ENCODE measurements around the gene THAP4. TPM values are rescaled to one million over a fixed set of nuclear protein-coding genes. Genes with fewer than 3 reads are reported as not detected.

The THAP4 gene
- total and polyA plus RNA-seq, 12 donors: 68.7 to 101 (median 78.3) TPM

DNA sequence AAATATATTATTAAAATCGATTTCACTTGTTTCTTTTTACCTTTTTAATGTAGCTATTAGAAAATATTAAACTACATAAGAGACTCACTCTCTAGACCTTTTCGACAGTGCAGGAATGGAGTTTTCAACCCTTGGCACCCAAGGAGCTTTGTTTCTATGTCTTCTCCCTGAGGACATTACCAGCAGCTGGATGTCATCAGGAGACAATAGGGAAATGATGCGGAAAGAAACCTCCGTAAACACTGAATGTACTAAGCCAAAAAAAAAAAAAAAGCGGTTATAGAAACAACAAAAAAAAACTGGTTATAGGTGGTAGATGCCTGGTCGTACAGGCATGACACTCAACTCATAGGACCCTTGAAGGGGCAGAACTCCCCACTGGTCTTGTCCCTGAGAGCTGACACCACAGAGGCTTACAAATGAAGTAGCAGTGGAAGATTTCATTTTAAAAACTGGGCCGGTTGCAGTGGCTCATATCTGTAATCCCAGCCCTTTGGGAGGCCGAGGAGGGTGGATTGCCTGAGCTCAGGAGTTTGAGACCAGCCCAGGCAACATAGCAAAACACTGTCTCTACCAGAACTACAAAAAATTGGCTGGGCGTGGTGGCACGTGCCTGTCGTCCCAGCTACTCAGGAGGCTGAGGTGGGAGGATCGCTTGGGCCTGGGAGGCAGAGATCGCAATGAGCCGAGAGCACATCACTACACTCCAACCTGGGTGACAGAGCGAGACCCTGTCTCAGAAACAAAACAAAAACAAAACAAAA lies 23.8 kb downstream of the THAP4 start:
- no peak for ATAC-seq
- Histone ChIP-seq H3K4me1 (peaks cover 3 to 61% (median 42%) of the 10 kb centered on the region in 9 donors), H3K4me3 (no peak overlapping the region), H3K36me3 (peaks cover 0 to 7% (median 0%) of the 10 kb centered on the region in 9 donors), H3K27me3 (no peaks in the 10 kb centered on the region), H3K27ac (peak overlapping the region in 7 of 10 donors; percentile 4 to 53 (median 24)), H3K9me3 (no peaks in the 10 kb centered on the region)
- intact Hi-C loops (cut with DNase I): loop anchor here in 4 of 10 donors (5.0 to 10.0 kb wide), 3 partner anchors 106 to 258 kb away; partner anchors contain the start of genes STK25 (in 4 of the 4) and FARP2 (in 1 of the 4)
- TF ChIP-seq, protein P1, sequence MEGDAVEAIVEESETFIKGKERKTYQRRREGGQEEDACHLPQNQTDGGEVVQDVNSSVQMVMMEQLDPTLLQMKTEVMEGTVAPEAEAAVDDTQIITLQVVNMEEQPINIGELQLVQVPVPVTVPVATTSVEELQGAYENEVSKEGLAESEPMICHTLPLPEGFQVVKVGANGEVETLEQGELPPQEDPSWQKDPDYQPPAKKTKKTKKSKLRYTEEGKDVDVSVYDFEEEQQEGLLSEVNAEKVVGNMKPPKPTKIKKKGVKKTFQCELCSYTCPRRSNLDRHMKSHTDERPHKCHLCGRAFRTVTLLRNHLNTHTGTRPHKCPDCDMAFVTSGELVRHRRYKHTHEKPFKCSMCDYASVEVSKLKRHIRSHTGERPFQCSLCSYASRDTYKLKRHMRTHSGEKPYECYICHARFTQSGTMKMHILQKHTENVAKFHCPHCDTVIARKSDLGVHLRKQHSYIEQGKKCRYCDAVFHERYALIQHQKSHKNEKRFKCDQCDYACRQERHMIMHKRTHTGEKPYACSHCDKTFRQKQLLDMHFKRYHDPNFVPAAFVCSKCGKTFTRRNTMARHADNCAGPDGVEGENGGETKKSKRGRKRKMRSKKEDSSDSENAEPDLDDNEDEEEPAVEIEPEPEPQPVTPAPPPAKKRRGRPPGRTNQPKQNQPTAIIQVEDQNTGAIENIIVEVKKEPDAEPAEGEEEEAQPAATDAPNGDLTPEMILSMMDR (IDR thresholded peaks at IDR 0.05): no peak
- 66 to 70% methylated on average over 15 of the region's 15 CpGs for WGBS, 2 donors
- no peak for DNase-seq

DNA sequence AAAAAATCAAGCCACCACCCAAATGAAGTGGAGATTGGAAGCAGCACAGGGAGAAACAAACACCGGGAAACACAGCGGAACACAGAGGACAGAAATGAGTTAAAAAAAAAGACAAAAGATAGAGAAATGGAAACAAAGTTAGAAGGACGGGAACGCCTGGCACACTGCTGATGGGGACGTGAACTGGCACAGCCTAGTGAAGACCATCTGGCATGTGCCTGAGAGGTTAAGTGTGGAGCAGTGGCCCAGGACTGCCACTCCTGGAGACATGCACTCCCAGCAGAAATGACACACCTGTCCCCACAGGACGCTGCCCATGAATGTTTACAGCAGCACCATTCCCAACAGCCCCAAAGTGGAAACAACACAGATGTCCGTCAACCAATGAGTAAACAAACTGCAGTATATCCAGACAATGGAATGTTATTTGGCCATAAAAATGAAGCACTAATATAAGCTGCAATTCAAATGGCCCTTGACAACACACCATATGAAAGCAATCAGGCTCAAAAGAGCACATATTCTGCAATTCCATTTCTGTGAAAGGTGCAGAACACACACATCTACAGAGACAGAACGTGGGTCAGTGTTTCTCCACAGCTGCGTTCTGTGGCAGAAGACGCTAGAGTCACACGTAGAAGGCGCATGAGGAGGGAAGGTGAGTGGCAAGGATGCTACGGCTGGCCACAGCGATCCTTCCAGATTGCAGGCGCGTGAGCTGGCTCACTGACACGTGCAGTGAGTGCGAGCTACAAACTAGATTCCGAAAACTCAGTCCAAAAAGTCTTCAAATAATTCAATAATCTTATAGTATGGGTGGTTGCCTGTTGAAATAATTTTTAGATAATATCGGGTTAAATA lies 24.6 kb downstream of the THAP4 start:
- Histone ChIP-seq H3K4me1 (peaks cover 3 to 53% (median 34%) of the 10 kb centered on the region in 9 donors), H3K36me3 (peaks cover 0 to 9% (median 0%) of the 10 kb centered on the region in 9 donors), H3K4me3 (no peak overlapping the region), H3K27me3 (no peaks in the 10 kb centered on the region), H3K27ac (peak overlapping the region in 5 of 10 donors; percentile 4 to 35 (median 22)), H3K9me3 (no peaks in the 10 kb centered on the region)
- 76 to 81% methylated on average over 20 of the region's 20 CpGs for WGBS, 2 donors
- TF ChIP-seq, protein P1 (IDR thresholded peaks at IDR 0.05): no peak
- intact Hi-C loops (cut with DNase I): loop anchor here in 4 of 10 donors (5.0 to 10.0 kb wide), 3 partner anchors 105 to 258 kb away; partner anchors contain the start of genes STK25 (in 4 of the 4) and FARP2 (in 1 of the 4)
- ATAC-seq (no peak), DNase-seq (no peak)

DNA sequence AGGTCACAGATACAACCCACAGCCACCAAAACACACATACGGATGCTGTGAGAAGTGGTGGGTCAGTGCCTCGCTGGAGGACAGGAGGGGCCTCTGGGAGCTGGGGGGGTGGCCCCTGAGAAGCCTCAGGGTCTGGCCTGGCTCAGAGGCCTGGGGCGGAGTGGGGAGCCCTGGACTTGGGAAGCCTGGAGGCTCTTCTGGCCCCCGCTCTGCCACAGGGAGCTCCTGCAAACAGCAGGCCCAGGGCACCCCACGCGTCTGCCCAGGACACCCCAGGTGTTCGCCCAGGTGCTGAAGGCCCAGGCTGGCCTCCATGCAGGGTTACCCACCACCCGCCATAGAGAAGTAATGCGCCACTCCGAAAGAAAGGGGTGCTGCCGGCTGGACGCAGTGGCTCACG lies 25.9 kb downstream of the THAP4 start:
- H3K36me3 ChIP-seq: peaks cover 0 to 19% (median 0%) of the 10 kb centered on the region in 9 donors
- TF ChIP-seq, protein P1 (IDR thresholded peaks at IDR 0.05): no peak
- no peaks in the 10 kb centered on the region for H3K9me3 ChIP-seq
- intact Hi-C loops (cut with DNase I): loop anchor here in 4 of 10 donors (5.0 to 10.0 kb wide), 3 partner anchors 104 to 256 kb away; partner anchors contain the start of genes STK25 (in 4 of the 4) and FARP2 (in 1 of the 4)
- H3K4me1 ChIP-seq: peaks cover 3 to 42% (median 22%) of the 10 kb centered on the region in 9 donors
- H3K27me3 ChIP-seq: no peaks in the 10 kb centered on the region
- H3K27ac ChIP-seq: peak overlapping the region in 4 of 10 donors; percentile 69 to 79 (median 75)
- WGBS, 2 donors: 95% methylated on average over 13 of the region's 13 CpGs
- H3K4me3 ChIP-seq: no peak overlapping the region
- ATAC-seq: peak in 1 of 8 donors; percentile 14
- no peak for DNase-seq

Measured in heart right ventricle (tissue), 16 donors.